Prostate gland (tissue), 2 donors: ENCODE results near the gene B4GALT5.

Experiments
- POLR2A ChIP-seq: fragments of 450-650 bp; IDR thresholded peaks from one replicate; pipeline ENCODE4 v1.6.1; 2016; ENCODE audit warnings: antibody characterized with exemption, mild to moderate bottlenecking
- POLR2AphosphoS5 ChIP-seq: sonication (generic); formaldehyde crosslinking; IDR thresholded peaks from one replicate; pipeline ENCODE4 v1.6.1; 2017; ENCODE audit warnings: antibody characterized with exemption
- TF ChIP-seq, protein P1 (sequence below), 4 experiments: fragments of 200-600 bp in 2 of 4; fragments of 450-650 bp in 2 of 4; sonication (generic) in 2 of 4; IDR thresholded peaks; 1 replicate in 3 of 4; 2 replicates in 1 of 4; pipeline ENCODE4 v1.5.1; 2016 to 2019; ENCODE audit warnings: antibody characterized with exemption in 4 of 4, mild to moderate bottlenecking in 2 of 4, moderate library complexity in 2 of 4

DNA sequence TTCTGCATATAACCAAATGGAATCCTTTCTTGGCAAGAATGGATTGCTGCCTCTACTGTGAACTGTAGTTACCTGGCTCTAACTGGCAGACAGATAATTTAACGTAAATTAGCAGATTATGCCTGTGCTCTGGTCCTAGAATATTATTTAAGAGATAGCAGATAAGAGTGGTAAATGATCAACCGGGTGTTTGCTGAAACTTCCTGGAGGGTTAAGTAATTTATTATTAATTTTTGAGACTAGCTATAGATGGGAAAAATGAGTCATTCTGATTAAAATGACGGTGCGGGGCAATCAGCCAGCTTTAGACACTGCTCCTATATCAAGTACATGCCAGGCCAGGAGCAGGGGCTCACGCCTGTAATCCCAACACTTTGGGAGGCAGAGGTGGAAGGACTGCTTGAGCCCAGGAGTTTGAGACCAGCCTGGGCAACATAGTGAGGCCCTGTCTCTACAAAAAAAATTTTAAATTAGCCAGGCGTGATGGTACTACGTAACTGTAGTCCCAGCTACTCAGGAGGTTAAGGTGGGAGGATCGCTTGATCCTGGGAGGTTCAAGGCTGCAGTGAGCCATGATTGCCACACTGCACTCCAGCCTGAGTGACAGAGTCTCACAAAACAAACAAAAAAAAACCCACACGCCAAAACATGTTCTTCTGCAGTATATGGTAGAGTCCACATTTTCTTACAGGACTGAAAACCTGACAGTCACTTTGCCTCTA, 22.6 kb downstream of the B4GALT5 start:
- TF ChIP-seq POLR2A (no peak), POLR2AphosphoS5 (no peak)
- TF ChIP-seq, protein P1, sequence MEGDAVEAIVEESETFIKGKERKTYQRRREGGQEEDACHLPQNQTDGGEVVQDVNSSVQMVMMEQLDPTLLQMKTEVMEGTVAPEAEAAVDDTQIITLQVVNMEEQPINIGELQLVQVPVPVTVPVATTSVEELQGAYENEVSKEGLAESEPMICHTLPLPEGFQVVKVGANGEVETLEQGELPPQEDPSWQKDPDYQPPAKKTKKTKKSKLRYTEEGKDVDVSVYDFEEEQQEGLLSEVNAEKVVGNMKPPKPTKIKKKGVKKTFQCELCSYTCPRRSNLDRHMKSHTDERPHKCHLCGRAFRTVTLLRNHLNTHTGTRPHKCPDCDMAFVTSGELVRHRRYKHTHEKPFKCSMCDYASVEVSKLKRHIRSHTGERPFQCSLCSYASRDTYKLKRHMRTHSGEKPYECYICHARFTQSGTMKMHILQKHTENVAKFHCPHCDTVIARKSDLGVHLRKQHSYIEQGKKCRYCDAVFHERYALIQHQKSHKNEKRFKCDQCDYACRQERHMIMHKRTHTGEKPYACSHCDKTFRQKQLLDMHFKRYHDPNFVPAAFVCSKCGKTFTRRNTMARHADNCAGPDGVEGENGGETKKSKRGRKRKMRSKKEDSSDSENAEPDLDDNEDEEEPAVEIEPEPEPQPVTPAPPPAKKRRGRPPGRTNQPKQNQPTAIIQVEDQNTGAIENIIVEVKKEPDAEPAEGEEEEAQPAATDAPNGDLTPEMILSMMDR (IDR thresholded peaks at IDR 0.05), result no peak
